Activated CD4-positive, alpha-beta T cell treated with anti-CD3 and anti-CD28 coated beads, Interleukin-2, Interleukin-4, amounts not matched to agents 100 ng/mL and 50 ng/mL, durations not matched to agents 16 hours and 8 hours (primary cell): ENCODE data around the gene PGA4.
A peak's percentile ranks its signal among the peaks of the same experiment; 100 is the strongest.
"Not testable (repeated sequence)": the region's sequence is repeated elsewhere in the genome, so short reads cannot be mapped to it uniquely, and the experiment has no call there.

ENCODE experiments used
- DNase-seq: peaks from one replicate; pipeline ENCODE4 v3.0.0-alpha.2; 2020; ENCODE audit warnings: low spot score

The PGA4 gene

GRCh38 chr11:61222047-61222446 lies at the start of gene PGA4:
TSS of gene PGA4 (plus strand) at chr11:61222347. CDS start at chr11:61222401, 54 bp downstream.
- DNase-seq = not testable (repeated sequence)

GRCh38 chr11:61172356-61172755 lies 49.8 kb upstream of the PGA4 start:
- no peak for DNase-seq

- DNase-seq = no peak
Observed at GRCh38 chr11:61172888-61173287, 49.3 kb upstream of the PGA4 start.

- no peak for DNase-seq
Observed at GRCh38 chr11:61173456-61173855, 48.7 kb upstream of the PGA4 start.

- DNase-seq = no peak
Observed at GRCh38 chr11:61174273-61174672, 47.9 kb upstream of the PGA4 start.

- no peak for DNase-seq
Observed at GRCh38 chr11:61174949-61175348, 47.2 kb upstream of the PGA4 start.

GRCh38 chr11:61176446-61176845 lies 45.7 kb upstream of the PGA4 start:
- DNase-seq = no peak

GRCh38 chr11:61180205-61180604 lies 41.9 kb upstream of the PGA4 start:
- not testable (repeated sequence) for DNase-seq

GRCh38 chr11:61181489-61181888 lies 40.7 kb upstream of the PGA4 start:
- DNase-seq = no peak

- DNase-seq = no peak
Observed at GRCh38 chr11:61183645-61184044, 38.5 kb upstream of the PGA4 start.

GRCh38 chr11:61186504-61186903 lies 35.6 kb upstream of the PGA4 start:
- DNase-seq = no peak

- peak; percentile 82 for DNase-seq
Observed at GRCh38 chr11:61187505-61188130, 34.5 kb upstream of the PGA4 start.

- no peak for DNase-seq
Observed at GRCh38 chr11:61189933-61190332, 32.2 kb upstream of the PGA4 start.

GRCh38 chr11:61193596-61193995 lies 28.6 kb upstream of the PGA4 start:
- no peak for DNase-seq

- DNase-seq = no peak
Observed at GRCh38 chr11:61194169-61194671, 27.9 kb upstream of the PGA4 start.

GRCh38 chr11:61194981-61195695 lies 27.0 kb upstream of the PGA4 start:
- DNase-seq = no peak

GRCh38 chr11:61195719-61196118 lies 26.4 kb upstream of the PGA4 start:
- DNase-seq = no peak

- DNase-seq = no peak
Observed at GRCh38 chr11:61198361-61198760, 23.8 kb upstream of the PGA4 start.

- DNase-seq = no peak
Observed at GRCh38 chr11:61198948-61199523, 23.1 kb upstream of the PGA4 start.

- DNase-seq = peak; percentile 4
Observed at GRCh38 chr11:61201476-61201875, 20.7 kb upstream of the PGA4 start.

GRCh38 chr11:61202950-61203746 lies 19.0 kb upstream of the PGA4 start, which contains the start of gene PGA3:
TSS of gene PGA3 (plus strand) at chr11:61203515. CDS start at chr11:61203565, 50 bp downstream.
- not testable (repeated sequence) for DNase-seq

- DNase-seq = not testable (repeated sequence)
Observed at GRCh38 chr11:61203873-61204272, 18.3 kb upstream of the PGA4 start.
